Gastroesophageal sphincter (tissue), 3 donors: Measurements from ENCODE around the gene HERC5.

Experiments
- POLR2A ChIP-seq, 2 donors: fragments of 450-650 bp; IDR thresholded peaks; one replicate each; pipeline ENCODE4 v1.6.1; 2017; ENCODE audit warnings: antibody characterized with exemption in 2 of 2, mild to moderate bottlenecking in 2 of 2, moderate library complexity in 1 of 2
- POLR2AphosphoS5 ChIP-seq: sonication (generic); formaldehyde crosslinking; IDR thresholded peaks from one replicate; pipeline ENCODE4 v1.6.1; 2017; ENCODE audit warnings: antibody characterized with exemption
- TF ChIP-seq, protein P1 (sequence below), 4 experiments: fragments of 200-600 bp in 2 of 4; fragments of 450-650 bp in 2 of 4; sonication (generic) in 1 of 4; IDR thresholded peaks; one replicate each; pipeline ENCODE4 v1.5.1; 2017 to 2019; ENCODE audit warnings: antibody characterized with exemption in 4 of 4, mild to moderate bottlenecking in 2 of 4, moderate library complexity in 2 of 4

DNA sequence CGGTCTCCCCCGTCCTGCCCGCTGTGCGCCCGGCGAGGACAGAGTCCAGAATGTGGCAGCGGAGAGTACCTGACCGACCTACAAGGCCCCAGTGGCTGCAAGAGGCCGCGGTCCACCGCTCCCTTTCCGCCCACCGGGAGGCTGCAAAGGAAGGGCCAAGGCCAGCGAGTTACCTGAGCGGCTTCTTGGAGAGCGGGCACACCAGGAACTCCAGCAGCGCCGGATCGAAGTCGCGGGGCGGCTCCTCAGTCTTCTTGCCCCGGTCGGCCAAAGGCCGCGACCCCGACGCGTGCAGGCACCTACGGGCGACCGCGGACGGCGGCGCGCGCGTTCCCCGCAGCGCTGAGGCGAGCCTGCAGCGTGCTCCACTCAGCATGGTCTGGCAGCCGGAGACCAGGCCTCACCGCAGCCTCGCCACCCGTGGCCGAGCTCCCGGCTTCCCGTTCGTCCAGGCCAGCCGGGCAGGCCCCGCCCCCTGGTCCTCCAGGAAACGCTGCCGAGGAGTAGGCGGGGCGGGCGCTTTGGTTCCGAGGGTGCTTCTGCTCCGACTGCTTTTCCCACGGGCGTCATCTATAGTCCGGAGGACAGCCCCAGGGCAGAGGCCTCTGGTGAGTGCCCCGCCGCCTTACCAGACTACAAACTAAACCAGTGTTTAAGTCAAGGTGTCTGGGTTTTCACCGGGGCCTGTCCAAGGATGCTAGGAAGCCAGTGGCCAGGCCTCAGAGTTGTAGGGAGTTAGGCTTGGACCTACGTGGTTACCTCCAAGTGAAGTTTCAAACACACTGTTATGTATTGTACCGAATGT lies 66.6 kb downstream of the HERC5 start, which contains the start of gene PYURF:
- TF ChIP-seq POLR2AphosphoS5 (peak; percentile 85), POLR2A (IDR thresholded peaks at IDR 0.05) (peak; percentile 78 to 84)
- TF ChIP-seq, protein P1, sequence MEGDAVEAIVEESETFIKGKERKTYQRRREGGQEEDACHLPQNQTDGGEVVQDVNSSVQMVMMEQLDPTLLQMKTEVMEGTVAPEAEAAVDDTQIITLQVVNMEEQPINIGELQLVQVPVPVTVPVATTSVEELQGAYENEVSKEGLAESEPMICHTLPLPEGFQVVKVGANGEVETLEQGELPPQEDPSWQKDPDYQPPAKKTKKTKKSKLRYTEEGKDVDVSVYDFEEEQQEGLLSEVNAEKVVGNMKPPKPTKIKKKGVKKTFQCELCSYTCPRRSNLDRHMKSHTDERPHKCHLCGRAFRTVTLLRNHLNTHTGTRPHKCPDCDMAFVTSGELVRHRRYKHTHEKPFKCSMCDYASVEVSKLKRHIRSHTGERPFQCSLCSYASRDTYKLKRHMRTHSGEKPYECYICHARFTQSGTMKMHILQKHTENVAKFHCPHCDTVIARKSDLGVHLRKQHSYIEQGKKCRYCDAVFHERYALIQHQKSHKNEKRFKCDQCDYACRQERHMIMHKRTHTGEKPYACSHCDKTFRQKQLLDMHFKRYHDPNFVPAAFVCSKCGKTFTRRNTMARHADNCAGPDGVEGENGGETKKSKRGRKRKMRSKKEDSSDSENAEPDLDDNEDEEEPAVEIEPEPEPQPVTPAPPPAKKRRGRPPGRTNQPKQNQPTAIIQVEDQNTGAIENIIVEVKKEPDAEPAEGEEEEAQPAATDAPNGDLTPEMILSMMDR (IDR thresholded peaks at IDR 0.05): peak in 3 of 4 experiments; percentile 11 to 18 (median 11)
